ENCODE measurements around the gene OFD1.

- TF ChIP-seq EGR1 (IDR thresholded peaks at IDR 0.05; ENCODE audit: borderline replicate concordance, low read depth, low read length): no peak
- TF ChIP-seq ATF3 (IDR thresholded peaks at IDR 0.05; ENCODE audit: insufficient read depth, low read depth, low read length): no peak
Measured at GRCh38 chrX:13755254-13755653, 20.7 kb downstream of the OFD1 start.

All from H1 (cell line).